Neural progenitor cell (in vitro differentiated cells): ENCODE measurements around the gene SDK2.

Source experiments
- CTCF ChIP-seq: fragments of 200-600 bp; sonication (generic); IDR thresholded peaks from 2 replicates; pipeline ENCODE4 v1.5.1; 2017; ENCODE audit warnings: antibody characterized with exemption, mild to moderate bottlenecking
- EZH2 ChIP-seq: fragments of 200-600 bp; sonication (generic); IDR thresholded peaks from 2 replicates; pipeline ENCODE4 v1.6.1; 2017; ENCODE audit warnings: antibody characterized with exemption, mild to moderate bottlenecking, moderate library complexity
- EZH2phosphoT487 ChIP-seq: fragments of 200-600 bp; sonication (generic); IDR thresholded peaks from 2 replicates; pipeline ENCODE4 v1.6.1; 2017; ENCODE audit warnings: antibody characterized with exemption

GRCh38 chr17:73554498-73554897 is 89.7 kb downstream of the SDK2 start:
- TF ChIP-seq EZH2 (no peak), CTCF (no peak), EZH2phosphoT487 (no peak)
